NCI-H2107 treated with DMSO at 0.1 percent for 48 hours (cell line): Measurements from ENCODE around the gene PRKCH.
A peak's percentile ranks its signal among the peaks of the same experiment; 100 is the strongest.
"Not testable (repeated sequence)": the region's sequence is repeated elsewhere in the genome, so short reads cannot be mapped to it uniquely, and the experiment has no call there.

Experiments
- DNase-seq: peaks from one replicate; lab custom pipeline; 2025; ENCODE audit not compliant: unreplicated experiment; lab: John Stamatoyannopoulos, UW

The PRKCH gene

DNA sequence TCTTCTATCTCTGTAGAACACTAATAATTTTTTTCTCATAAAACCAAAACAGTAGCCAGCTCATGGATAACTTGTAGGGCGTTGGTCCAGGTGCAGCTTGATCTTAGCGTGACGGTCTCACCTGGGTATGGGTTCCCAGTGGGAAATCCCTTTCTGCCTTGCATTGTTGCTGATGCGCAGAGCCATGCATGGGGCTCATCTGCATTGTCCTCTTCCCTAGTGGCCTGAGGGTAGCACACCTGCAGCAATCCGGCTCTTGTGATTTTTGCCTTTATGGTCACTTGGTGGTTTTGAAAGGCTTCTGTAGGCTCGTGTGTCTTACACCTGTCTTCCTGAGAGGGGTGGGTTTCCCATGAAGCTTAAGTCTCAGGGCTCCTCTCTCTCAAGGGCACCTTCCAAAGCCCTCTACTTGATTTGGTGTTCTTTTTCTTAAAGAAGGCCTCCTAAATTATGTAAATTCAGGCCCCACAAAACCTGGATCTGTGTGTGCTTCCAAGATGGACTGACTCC is 130.6 kb downstream of the PRKCH start:
- no peak for DNase-seq

DNA sequence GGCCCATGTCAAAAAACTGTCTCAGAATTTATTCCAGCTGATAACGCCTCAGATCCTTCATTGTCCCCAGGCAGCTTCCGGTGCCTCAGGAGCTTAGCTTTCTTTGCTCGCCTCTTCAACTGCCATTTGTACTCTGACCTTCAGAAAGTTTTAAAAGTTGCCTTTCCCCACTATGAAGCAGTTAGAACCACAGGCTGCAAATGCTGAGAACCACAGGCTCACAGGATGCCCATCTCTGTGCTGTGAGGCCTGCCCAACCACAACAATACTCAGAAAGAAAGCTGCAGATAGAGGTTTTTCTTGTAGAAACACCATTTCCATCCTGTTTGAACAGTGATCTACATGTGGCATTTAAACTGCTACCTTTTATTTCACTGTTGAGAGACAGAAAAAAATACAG is 131.1 kb downstream of the PRKCH start:
- no peak for DNase-seq

DNA sequence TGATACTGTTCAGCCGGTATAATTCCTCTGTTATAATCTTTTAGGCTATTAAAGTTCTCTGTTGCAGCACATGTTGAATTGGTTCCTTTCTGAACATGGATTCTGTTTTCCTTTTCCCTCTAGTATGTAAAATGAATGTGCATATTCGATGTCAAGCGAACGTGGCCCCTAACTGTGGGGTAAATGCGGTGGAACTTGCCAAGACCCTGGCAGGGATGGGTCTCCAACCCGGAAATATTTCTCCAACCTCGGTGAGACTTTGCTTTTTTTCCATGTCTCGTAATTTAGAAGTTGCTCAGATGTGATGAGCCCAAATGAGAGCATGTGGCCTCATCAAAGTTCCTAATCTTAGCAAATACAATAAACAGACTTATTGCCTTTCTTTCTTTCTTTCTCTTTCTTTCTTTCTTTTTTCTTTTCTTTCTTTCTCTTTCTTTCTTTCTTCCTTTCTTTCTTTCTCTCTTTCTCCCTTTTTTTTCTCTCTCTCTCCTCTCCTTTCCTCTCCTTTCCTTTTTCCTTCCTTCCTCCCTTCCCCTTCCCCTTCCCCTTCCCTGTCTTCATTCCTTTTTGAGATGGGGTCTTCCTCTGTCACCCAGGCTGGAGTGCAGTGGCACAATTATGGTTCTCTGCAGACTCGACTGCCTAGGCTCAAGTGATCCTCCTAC is 131.9 kb downstream of the PRKCH start:
- no peak for DNase-seq

DNA sequence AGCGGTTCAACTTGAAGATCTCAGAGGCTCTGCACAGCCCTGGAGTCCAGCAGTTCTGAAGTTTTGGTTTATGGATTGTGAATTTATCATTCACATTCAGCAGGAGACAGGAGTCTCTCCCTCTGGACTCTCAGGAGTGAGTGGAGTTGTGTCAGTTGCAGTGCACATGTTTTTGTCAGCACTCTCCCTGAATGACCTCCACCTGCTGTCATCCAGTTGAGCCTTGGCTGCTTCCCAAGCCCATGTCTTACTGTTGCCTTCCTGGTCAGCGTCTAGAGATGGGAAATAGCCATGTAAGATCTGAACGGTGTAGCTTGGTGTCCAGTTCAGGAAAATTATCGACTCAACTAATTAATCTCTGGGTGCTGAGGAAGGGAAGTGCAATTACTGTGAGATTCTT is 133.2 kb downstream of the PRKCH start:
- DNase-seq: no peak

DNA sequence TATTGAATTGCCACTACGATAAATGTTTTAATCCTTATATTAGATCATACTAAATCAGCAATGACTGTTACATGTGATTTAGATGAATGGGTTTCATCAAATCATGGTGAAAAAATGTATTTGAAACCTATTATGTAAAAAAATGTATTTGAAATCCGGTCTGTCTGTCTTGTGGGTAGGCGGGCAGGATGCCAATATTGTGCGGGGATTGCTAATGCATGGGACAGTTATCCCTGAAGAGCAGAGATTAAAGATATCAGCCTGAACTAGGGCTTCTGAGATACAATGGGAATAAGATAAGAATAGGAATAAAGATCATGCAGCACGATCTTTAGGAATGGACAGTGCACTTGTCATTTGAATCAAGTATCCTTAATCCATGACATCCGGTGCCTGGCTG is 134.0 kb downstream of the PRKCH start:
- no peak for DNase-seq

DNA sequence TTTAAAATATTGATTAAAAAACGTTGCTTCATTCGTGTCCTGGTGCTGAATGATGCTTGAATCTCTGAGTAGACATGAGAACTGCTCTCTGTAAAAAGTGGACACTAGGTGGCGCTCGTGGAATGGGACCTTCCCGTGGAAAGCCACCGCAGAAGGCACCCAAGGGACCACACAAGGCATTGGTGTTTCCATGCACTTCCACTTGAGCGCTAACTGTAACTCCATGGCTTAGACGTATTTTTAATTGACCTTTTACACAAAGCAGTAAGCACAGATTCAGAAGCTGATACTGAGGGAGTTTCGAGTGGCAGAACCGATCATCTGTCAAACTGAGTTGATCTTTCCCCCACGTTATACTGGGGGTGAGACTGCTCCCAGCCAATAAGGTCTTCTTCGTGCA is 135.3 kb downstream of the PRKCH start:
- peak; percentile 93 for DNase-seq

DNA sequence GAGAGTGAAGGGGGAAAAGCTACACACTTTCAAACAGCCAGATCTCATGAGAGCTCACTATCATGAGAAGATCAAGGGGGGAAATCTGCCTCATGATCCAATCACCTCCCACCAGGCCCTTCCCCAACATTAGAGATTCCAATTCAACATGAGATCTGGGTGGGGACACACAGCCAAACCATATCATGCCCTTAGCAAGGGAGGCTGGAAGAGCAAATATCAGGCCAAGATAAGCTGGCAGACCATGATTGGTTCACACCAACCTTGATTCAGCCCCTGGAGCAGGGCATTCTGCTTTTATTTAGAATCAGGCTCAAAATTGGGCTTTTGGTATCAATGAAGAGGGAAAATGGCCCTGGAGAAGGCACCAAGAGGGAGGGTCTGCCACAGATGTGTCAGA is 137.4 kb downstream of the PRKCH start:
- DNase-seq: no peak

DNA sequence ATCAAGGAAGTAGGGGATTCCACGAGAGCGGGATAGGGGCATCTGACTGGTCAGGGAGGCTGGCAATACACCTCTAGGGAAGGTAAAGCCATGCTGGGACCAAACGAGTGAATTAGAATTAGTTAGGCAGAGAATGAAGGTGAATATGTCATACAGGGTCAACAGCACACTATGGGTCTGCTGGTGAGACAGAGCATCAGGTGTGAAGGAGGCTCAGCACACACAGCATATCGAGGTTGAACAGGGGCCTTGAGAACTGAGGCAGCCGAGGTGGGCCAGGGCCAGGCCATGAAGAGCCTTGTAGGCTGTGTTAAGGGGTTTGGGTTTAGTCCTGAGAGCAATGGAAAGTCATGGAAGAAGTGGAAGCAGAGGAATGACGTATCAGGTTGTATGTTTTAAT is 137.8 kb downstream of the PRKCH start:
- DNase-seq: no peak

DNA sequence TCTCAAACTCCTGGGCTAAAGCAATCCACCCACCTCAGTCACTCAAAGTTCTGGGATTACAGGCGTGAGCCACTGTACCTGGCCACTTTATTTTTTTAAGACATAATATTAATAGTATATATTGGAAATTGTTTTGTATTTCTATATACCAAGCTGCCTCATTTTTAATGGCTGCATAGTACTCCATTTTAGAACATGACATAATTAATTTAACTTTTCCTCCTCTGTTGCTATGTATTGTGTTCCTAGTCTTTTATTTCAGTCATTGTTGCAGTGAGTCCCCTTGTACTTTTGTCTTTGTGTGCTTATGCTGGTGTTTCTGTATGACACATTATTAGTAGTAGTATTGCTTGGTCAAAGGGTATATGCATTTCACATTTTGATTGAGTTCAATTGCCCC is 138.7 kb downstream of the PRKCH start:
- DNase-seq: no peak

DNA sequence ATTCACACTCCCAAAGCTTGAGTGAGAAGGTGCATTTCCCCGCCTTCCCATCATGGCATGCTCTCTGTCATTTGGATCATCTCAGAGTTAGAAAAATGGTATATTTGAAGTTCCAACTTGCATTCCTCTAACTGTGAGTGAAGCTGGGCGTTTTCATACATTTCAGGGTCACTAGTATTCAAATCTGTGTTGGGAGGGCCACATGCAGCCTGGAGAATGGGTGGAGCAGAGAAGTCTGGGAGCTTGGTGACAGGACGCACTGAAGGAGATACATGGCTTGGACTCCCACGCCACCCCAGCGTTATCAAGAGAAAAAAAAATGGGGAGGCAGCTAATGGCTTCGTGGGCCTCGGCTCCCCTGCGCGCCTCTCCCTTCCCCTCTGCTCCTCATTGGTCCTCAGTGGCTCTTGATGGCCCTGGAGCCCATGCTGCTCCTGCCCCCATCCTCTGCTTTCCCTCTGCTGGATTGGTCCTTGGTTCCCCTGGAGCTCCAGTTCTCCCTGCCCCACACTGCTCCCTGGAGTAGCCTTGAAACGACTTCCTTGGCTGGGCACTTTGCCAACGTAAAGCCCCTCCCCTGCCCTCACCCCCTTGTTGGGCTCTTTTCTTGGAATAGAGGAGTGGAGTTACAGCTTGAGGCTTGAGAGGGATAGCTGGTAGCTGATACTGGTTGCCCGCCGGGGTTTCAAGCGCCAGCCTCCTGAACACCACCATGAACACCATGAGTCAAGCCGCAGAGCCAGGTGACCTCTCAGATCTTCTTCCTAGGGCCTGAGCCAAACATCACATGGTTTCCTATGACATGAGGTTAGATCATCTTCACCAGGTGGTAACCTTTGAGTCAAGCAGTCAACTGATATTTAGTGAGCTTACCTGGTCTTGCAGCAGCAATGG is 139.6 kb downstream of the PRKCH start:
- DNase-seq: peak; percentile 73

DNA sequence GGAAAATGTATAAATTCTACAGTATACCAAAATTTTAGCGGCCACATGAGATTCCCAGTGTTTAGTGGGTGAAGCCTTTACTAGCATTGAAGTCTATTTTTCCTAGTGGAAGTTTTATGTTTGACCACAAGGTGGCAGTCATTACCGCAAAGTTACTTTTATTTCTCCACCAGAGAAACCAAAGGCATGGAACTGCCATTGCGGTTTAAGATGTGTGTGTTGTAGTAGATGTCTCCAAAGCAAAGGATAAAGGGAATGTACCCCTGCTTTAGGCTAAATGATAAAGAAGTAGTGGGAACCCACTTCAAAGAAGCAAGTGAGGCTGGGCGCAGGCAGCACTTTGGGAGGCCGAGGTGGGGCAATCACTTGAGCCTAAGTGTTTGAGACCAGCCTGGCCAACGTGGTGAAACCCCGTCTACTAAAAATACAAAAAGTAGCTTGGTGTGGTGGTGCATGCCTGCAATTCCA is 140.5 kb downstream of the PRKCH start:
- peak; percentile 95 for DNase-seq

DNA sequence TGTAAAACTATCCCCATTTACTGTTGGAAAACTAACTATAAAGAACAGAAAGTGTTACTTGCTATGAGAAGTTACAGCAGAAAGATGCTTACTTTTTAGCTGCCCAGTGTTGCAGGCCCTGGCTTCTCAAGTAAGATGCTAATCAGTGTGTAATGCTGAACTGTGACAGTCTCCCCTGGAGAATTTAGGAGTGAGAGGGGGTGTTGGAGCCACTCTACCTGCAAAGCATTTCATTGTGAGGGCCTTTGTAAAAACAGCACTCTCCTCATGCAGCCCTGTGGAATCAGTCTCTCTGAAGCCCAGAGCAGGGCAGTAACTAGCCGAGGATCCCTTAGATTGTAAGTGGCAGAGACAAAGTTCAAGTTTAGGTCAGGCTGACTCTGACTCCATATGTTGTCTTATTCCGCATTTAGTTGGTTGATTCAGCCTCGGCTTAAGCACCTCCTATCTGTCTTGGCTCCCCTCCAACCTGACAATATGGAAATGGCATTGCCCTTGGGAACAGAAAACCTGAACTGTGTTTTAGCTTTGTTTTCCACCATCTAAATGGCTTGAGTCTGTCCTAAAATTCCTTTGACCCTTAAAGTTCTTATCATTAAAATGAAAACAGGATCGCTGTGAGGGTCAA is 141.3 kb downstream of the PRKCH start:
- DNase-seq: no peak

DNA sequence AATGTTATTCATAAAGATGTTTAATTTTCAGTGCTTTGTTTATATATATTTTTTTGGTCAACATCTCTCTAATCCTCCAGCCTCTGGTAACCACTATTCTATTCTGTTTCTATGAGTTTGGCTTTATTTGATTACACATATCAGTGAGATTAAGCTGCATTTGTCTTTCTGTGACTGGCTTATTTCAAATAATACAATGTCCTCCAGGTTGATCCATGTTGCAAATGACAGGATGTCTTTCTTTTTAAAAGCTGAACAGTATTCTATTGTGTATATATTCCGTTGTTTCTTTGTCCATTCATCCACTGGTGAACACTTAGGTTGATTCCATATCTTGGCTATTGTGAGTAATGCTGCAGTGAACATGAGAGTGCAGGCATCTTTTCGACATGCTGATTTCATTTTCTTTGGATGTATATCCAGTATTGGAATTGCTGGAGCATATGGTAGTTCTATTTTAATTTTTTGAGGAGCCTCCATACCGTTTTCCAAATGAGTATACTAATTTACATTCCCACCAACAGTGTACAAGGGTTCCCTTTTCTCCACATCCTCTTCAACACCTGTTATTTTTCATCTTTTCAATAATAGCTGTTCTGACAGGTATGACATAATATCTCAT is 142.4 kb downstream of the PRKCH start:
- no peak for DNase-seq

DNA sequence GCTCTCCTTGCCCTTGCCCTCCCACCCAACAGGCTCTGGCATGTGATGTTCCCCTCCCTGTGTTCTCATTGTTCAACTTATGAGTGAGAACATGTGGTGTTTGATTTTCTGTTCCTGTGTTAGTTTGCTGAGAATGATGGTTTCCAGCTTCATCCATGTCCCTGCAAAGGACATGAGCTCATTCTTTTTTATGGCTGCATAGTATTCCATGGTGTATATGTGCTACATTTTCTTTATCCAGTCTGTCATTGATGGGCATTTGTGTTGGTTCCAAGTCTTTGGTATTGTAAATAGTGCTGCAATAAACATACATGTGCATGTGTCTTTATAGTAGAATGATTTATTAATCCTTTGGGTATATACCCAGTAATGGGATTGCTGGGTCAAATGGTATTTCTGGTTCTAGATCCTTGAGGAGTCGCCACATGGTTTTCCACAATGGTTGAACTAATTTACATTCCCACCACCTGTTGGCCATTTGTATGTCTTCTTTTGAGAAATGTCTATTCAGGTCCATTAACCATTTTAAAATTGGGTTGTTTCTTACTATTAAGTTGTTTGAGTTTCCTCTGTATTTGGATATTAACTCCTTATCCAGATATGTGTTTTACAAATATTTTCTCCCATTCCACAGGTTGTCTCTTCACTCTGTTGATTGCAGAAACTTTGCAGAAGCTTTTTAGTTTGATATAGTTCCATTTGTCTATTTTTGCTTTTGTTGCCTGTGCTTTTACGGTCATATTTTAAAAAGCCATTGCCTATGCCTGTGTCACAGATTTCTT is 143.4 kb downstream of the PRKCH start:
- DNase-seq: not testable (repeated sequence)

DNA sequence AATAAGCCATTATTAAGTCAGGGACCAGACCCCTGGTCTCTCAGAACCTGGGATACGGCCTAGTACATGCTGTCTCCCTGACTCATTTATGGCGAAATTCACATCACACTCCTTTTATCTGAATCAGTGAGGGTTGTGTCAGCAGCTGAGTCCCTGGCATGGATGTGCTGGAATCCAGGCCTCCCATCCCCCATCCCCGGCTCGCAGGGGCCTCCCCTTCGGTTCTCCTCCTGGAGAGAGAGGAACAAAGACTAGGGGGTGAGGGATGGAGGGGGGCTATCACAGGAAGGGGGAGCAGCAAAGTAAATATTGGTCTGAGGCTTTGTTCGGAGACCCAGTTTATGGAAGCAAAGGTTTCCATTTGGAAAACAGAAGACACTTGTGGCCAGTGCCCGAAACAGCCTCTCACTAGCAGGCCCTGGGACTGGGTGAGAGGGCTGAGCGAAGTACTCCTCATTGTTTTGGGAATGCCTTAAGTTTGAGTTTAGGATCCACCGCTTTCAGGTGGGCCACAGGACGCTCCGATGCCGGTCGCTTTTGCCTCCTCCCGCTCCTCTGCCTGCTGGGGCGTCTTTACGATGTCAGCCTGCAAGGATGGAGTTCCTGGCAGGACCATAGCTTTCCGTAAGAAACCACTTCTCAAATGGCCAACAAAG is 145.0 kb downstream of the PRKCH start:
- DNase-seq: no peak

DNA sequence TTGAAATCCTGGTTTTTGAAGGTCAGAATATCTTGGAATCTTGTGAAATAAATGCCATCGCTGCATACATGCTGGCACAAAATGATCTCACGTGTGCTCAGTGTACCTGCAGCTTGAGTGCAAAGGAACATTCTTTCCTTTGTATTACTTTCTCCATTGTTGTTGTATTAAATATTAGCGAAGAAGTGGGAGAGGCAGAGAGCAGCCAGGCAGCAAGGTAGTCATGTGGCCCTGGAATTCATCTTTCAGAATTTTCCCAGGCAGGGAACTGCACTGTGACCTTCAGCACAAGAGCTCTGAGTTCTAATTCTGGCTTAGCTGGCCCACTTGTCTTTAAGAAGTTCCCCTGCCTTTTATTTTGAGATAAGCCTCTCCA is 145.5 kb downstream of the PRKCH start:
- DNase-seq: no peak

DNA sequence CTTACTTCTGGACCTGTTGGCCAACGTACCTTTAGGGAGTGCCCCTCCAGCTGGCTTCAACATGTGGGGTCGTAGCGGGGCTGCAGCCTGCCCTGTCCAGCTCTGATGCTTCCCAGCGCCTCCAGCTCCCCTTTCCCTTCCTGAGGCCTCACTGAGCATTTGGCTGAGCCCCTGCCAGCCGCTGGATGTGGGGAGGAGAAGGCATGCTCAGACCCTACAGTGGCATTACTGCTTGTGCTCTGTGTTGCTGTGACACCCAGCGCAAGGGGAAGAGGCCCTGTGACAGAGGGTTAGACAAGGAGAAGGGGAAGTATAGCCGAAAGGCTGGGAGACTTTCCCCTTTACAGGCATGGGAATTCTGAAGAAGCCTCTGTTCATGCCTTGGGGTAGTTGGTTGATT is 145.9 kb downstream of the PRKCH start:
- no peak for DNase-seq

DNA sequence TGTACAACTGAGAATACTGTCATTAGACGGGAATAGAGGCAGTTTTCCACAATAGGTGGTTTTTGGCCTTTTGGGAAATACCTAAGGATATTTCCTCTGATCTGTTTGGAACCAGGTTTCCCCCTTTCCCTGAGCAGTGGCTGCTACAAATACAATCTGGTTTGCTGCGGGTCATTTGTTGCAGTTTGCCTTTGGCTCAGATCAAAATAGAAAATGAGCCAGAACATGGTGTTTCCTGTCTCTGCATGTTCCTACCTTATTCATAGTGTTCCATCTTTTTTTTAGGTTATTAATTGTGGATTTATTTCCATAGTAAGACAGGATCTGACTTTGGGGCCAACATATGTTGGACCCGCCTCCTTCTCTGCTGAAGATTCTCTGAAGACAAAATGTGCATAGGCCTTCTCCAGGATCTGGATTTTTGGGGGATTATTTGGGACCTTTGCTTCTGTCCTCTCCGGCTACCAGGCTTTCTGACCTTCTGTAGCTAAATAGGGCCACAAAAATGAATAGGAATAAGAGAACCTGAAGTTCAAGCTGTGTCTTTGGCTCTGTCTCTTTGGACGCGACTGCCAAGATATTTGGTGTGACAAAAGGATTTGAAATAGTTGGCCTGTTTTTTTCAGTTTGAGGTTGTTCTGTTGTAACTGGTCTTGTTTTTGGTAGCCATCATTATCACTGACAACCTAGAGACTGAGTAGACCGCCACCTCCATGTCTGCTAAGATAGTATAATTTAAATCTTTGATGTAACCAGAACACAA is 146.9 kb downstream of the PRKCH start:
- no peak for DNase-seq

DNA sequence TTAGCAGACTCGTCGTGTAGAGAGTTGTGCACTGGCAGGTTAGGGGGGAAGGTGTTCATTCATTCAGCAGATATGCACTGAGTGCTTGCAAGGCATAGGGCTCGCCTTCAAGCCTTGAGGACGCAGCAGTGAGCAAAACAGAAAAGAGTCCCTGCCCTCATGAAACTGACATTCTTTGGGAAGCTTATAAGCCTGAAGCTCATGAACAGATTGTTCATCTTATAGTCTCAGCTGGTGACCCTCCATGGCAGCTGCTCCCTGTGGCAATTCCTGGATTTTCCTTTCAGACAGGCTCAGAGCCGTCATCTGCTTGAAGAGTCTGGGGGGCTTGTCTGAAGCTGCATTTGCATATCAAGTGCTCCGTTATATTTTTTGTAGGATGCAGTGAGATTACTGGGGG is 148.4 kb downstream of the PRKCH start:
- no peak for DNase-seq
